OCI-LY3 (cell line): ENCODE data around the gene LRRC43.

Experiments
- H2AFZ ChIP-seq: fragments of 200-600, 300-600 bp; shearing (Covaris generic); 2 replicates; pipeline ENCODE4 v1.6.0; 2014; ENCODE audit warnings: antibody characterized with exemption, low read depth, low read length
- H3K27ac ChIP-seq: fragments of 200-600, 300-600 bp; sonication (generic); 2 replicates; pipeline ENCODE4 v1.5.1; 2014; ENCODE audit warnings: mild to moderate bottlenecking, low read length, moderate library complexity, mixed read lengths
- H3K27me3 ChIP-seq: fragments of 200-600, 300-600 bp; sonication (generic); 2 replicates; pipeline ENCODE4 v1.6.1; 2014; ENCODE audit warnings: low read depth, low read length, mixed read lengths
- H3K36me3 ChIP-seq: fragments of 200-600, 300-600 bp; sonication (generic); replicated peaks from 2 replicates; pipeline ENCODE3; 2014; ENCODE audit warnings: low read depth, low read length, mixed read lengths
- H3K4me1 ChIP-seq: fragments of 300-600, 200-600 bp; sonication (generic); 2 replicates; pipeline ENCODE4 v1.6.1; 2014; ENCODE audit warnings: low read length, mixed read lengths
- H3K4me2 ChIP-seq: fragments of 200-600, 300-600 bp; sonication (generic); 2 replicates; pipeline ENCODE4 v1.6.1; 2014; ENCODE audit warnings: low read length, mixed read lengths
- H3K4me3 ChIP-seq: fragments of 300-600, 200-600 bp; sonication (generic); 2 replicates; pipeline ENCODE4 v1.5.1; 2014; ENCODE audit warnings: antibody characterized with exemption, mild to moderate bottlenecking, low read length, moderate library complexity
- H3K79me2 ChIP-seq: fragments of 300-600, 200-600 bp; shearing (Covaris generic); 2 replicates; pipeline ENCODE4 v1.6.1; 2014; ENCODE audit warnings: mild to moderate bottlenecking, low read length, mixed read lengths
- H3K9ac ChIP-seq: fragments of 300-600, 200-600 bp; shearing (Covaris generic); 2 replicates; pipeline ENCODE4 v1.6.0; 2014; ENCODE audit warnings: mild to moderate bottlenecking, low read length, moderate library complexity
- H3K9me3 ChIP-seq: fragments of 200-600, 300-600 bp; shearing (Covaris generic); 2 replicates; pipeline ENCODE4 v1.6.1; 2014; ENCODE audit warnings: low read length, mixed read lengths; ENCODE audit not compliant: insufficient read depth
- H4K20me1 ChIP-seq: fragments of 200-600, 300-600 bp; sonication (generic); 2 replicates; pipeline ENCODE4 v1.6.1; 2016; ENCODE audit warnings: low read length, mixed read lengths; ENCODE audit not compliant: insufficient read depth
- EZH2phosphoT487 ChIP-seq: fragments of 200-600 bp; shearing (Covaris generic); IDR thresholded peaks from 2 replicates; pipeline ENCODE4 v1.6.1; 2018; ENCODE audit warnings: antibody characterized with exemption, mixed run types, low read depth
- TF ChIP-seq, protein P1 (sequence below): fragments of 200-600, 300-600 bp; sonication (generic); IDR thresholded peaks from 2 replicates; pipeline ENCODE4 v1.5.1; 2014; ENCODE audit warnings: antibody characterized with exemption, low read length, low read depth

The LRRC43 gene

GRCh38 chr12:122183588-122183940 lies 641 bp downstream of the LRRC43 start:
- Histone ChIP-seq H3K9ac (peak overlapping the region; percentile 47; the same call in 1 of the 2 replicates), H3K9me3 (no peaks in the 10 kb centered on the region), H3K4me1 (0 out of 2 replicates have a peak, but pooled peaks cover 3% of the 10 kb centered on the region), H3K4me3 (peak overlapping the region; percentile 83), H3K79me2 (no peaks in the 10 kb centered on the region), H3K27me3 (no peaks in the 10 kb centered on the region), H2AFZ (peak overlapping the region; percentile 47; the same call in 1 of the 2 replicates), H3K4me2 (peak overlapping the region; percentile 75), H3K27ac (no peak overlapping the region), H3K36me3 (no peaks in the 10 kb centered on the region), H4K20me1 (no peaks in the 10 kb centered on the region)
- TF ChIP-seq, protein P1, sequence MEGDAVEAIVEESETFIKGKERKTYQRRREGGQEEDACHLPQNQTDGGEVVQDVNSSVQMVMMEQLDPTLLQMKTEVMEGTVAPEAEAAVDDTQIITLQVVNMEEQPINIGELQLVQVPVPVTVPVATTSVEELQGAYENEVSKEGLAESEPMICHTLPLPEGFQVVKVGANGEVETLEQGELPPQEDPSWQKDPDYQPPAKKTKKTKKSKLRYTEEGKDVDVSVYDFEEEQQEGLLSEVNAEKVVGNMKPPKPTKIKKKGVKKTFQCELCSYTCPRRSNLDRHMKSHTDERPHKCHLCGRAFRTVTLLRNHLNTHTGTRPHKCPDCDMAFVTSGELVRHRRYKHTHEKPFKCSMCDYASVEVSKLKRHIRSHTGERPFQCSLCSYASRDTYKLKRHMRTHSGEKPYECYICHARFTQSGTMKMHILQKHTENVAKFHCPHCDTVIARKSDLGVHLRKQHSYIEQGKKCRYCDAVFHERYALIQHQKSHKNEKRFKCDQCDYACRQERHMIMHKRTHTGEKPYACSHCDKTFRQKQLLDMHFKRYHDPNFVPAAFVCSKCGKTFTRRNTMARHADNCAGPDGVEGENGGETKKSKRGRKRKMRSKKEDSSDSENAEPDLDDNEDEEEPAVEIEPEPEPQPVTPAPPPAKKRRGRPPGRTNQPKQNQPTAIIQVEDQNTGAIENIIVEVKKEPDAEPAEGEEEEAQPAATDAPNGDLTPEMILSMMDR: no peak
- TF ChIP-seq EZH2phosphoT487: no peak

GRCh38 chr12:122184517-122184916 lies 1.6 kb downstream of the LRRC43 start:
- no peak overlapping the region for H2AFZ ChIP-seq
- no peak overlapping the region for H3K27ac ChIP-seq
- no peak overlapping the region for H3K4me2 ChIP-seq
- H3K79me2 ChIP-seq: no peaks in the 10 kb centered on the region
- H3K4me3 ChIP-seq: no peak overlapping the region
- no peak overlapping the region for H3K9ac ChIP-seq
- no peaks in the 10 kb centered on the region for H4K20me1 ChIP-seq
- 0 out of 2 replicates have a peak, but pooled peaks cover 3% of the 10 kb centered on the region for H3K4me1 ChIP-seq
- no peaks in the 10 kb centered on the region for H3K36me3 ChIP-seq
- no peaks in the 10 kb centered on the region for H3K9me3 ChIP-seq
- TF ChIP-seq EZH2phosphoT487: no peak
- TF ChIP-seq, protein P1: no peak
- no peaks in the 10 kb centered on the region for H3K27me3 ChIP-seq

GRCh38 chr12:122185079-122185478 lies 2.2 kb downstream of the LRRC43 start:
- no peaks in the 10 kb centered on the region for H3K36me3 ChIP-seq
- H3K9ac ChIP-seq: no peak overlapping the region
- H2AFZ ChIP-seq: no peak overlapping the region
- H3K4me2 ChIP-seq: no peak overlapping the region
- no peak overlapping the region for H3K4me3 ChIP-seq
- H3K9me3 ChIP-seq: no peaks in the 10 kb centered on the region
- H3K27me3 ChIP-seq: no peaks in the 10 kb centered on the region
- H3K27ac ChIP-seq: no peak overlapping the region
- TF ChIP-seq, protein P1: no peak
- TF ChIP-seq EZH2phosphoT487: no peak
- H4K20me1 ChIP-seq: no peaks in the 10 kb centered on the region
- no peaks in the 10 kb centered on the region for H3K79me2 ChIP-seq
- H3K4me1 ChIP-seq: 0 out of 2 replicates have a peak, but pooled peaks cover 3% of the 10 kb centered on the region

DNA sequence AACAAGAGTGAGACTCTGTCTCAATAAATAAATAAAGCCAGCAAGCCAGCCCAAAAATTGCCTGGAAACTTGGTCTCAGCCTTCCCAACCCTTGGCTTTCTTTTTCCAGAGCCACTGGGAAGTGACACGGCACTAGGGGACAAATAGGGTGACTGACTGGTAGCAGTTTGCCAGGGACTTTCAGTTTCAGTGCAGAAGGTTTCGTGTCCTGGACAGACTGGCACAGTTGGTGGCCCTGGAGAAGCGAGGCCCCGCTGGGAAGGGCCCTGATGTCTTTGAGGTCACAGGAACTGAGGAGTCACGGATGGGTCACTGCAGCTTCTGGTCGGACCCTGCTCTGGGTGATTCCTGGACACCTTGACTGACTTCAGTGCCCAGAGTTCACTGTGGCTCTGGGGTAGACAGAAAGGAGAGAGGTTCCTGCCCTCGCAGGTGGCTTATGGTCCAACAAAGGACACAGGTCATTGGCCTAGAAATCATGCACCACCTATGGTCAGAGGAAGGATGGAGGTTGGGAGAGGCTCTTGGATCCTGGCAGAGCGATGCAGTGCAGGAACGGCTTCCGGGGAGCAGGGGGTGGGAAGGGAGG lies 2.7 kb downstream of the LRRC43 start:
- Histone ChIP-seq H3K4me2 (no peak overlapping the region), H3K4me3 (no peak overlapping the region), H4K20me1 (no peaks in the 10 kb centered on the region)

More for the DNA sequence above, 2.7 kb downstream of the LRRC43 start:
- no peak for TF ChIP-seq EZH2phosphoT487
- TF ChIP-seq, protein P1: no peak
- Histone ChIP-seq H3K9me3 (no peaks in the 10 kb centered on the region), H2AFZ (no peak overlapping the region), H3K27ac (no peak overlapping the region), H3K9ac (no peak overlapping the region), H3K79me2 (no peaks in the 10 kb centered on the region), H3K4me1 (0 out of 2 replicates have a peak, but pooled peaks cover 3% of the 10 kb centered on the region), H3K36me3 (no peaks in the 10 kb centered on the region), H3K27me3 (no peaks in the 10 kb centered on the region)
